ENCODE results near the gene LPAR3.

LPAR3 gene

DNA sequence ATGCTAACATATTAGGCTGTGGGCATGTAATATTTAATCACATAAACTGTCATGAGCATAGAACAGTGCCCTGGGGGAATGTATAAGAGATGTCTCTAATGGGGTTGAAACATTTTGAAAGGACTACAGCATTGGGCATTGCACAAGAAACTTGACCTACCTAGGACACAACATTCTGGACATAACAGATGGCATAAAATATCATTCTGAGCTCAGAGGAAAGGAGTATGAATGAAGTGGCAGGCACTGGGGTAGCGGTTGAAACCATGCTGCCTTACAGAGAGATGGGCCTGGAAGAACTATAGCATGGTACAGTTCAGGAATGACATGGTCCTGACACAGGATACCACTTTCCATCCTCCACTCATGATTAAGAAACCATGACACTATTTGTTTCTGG is 69.0 kb downstream of the LPAR3 start:
- no peak for DNase-seq

DNA sequence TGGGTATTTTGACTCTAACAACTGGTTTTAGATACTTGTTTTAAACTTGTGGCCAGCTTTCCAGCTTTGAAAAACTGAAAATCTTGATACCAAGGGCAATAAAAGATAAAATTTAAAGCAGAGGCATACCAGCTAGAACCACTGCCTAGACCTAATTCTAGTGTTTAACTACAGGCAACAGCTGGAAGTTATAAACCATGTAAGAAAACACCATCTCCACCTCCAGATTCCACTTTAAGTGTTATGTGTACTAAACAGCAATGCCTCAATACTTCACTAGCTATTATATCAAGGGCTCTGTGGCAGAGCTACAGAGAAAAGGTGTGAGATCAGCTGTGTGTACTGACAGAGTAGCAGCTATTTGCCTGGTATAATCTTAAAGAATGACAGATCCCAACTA is 69.5 kb downstream of the LPAR3 start:
- DNase-seq: no peak

DNA sequence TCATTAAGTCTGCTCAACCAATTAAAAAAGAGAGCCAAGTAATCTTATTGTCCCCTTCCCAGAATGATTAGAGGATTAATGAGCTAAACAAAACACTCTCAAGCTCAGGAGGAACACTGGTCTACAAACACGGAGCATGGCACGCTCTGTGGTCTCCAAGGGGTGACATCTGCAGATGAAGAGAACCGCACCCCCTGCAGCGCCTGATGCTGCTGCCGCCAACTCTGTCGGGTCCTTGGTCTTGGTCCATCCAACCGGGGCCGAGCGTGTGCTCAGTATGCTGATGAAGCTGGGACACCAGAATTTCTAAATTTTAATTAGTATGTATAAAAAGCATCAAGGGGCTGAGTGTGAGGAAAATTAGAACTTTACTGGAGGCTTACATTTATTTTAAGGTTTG is 82.7 kb downstream of the LPAR3 start:
- no peak for DNase-seq

- no peak for DNase-seq
These were observed 84.0 kb downstream of the LPAR3 start for GRCh38 chr1:84809023-84809422.

DNA sequence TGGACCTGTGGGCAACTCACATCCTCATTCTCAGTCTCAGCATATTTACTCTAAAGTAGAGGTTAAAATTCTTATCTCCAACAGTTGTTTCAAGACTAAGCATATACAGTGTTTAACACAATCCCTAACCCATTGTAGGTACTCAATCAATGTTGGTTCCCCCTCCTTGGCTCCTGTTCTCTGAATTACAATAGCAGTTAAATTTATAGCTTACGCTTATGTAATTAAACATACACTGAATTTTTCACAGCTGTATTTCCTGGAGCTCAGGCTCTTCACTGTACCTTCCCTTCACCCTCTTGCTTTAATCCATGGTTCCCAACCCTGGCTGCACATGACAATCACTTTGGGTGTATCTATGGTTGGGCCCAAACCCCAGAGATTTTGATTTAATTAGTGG is 89.4 kb downstream of the LPAR3 start:
- no peak for DNase-seq

- no peak for DNase-seq
These were observed 90.3 kb downstream of the LPAR3 start for GRCh38 chr1:84802567-84803232.

- no peak for DNase-seq
These were observed 92.6 kb downstream of the LPAR3 start for GRCh38 chr1:84800090-84801073.

- no peak for DNase-seq
These were observed 95.4 kb downstream of the LPAR3 start for GRCh38 chr1:84797603-84798002.

GRCh38 chr1:84795966-84796600 is 96.9 kb downstream of the LPAR3 start:
- no peak for DNase-seq

- DNase-seq: no peak
These were observed 97.8 kb downstream of the LPAR3 start for GRCh38 chr1:84795213-84795612.

GRCh38 chr1:84792421-84792820 is 100.6 kb downstream of the LPAR3 start:
- DNase-seq: no peak

DNA sequence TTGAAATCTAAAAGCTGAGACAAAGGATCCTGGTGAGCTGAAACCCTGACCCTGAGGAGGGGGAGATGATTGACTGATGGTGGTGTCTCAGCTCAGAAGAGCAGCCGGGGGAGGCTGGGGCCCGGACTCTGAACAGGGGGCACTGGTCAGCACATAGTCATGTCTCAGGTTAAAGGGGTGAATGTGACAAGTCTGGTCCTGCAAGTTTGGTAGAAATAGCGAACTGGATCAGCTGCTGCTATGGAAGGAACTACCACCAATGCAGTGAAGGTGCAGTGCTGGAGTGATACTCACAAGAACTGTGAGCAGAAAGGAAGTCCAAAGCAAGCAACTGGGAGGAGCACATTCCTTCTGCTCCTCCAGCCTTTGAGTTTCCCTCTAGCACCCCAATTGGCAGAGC is 104.0 kb downstream of the LPAR3 start:
- no peak for DNase-seq

GRCh38 chr1:84785271-84786036 is 107.6 kb downstream of the LPAR3 start:
- no peak for DNase-seq

DNA sequence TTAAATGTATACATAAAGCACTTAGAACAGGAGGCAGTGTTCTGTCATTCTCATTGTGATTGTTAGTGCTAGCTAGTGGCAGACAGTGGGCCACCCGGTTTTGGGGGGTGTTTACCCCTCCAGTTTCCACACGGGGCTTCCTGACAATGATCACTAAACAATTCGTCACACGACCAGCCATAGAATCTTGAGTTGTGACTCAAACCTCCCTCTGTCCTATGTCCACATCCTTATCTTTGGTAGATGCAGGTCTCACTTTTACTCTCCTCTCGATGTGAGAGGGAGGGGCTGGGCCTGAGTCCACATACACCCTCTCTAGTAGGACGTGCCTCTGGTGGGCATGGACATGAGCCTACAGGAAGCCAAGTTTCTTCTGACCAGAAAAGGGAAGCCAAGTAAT is 110.1 kb downstream of the LPAR3 start:
- no peak for DNase-seq

DNA sequence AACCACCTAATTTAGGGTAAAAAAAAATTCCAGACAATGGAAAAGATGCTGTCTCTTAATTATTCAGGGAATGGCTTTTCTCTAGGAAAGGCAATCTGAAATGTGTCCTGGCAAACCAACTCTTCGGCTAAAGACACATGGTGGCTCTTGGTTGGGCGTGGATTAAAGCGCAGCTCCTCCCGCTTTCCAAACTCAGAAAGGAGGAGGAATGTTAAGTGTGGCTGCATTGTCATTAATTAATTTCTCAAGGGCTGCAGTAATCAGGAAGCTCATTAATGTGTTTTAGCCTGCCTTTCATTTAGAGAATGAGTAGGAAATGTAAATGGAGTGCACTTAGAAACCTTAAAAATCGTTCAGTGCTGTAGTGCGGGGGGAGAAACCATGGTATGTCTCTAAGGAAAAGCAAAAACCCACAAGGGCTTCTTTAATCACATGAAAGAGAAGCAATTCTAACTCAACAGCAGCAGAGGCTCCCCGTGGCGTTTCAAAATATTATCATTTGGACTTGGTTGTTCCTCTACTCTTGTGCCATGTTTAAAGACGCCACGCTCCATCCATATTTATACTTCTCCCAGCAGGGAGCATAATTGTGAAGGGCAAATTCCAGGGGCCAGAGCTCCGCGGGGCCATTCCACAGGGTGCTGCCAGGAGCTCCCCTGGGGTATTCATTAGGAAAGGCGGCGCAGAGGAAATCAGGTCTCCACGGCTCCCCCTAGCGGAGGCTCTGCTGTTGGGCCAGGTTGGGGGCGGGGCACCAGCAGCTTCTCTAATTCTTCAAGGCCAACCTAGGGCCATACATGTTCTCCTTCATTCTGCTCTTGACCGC is 110.8 kb downstream of the LPAR3 start:
- DNase-seq: no peak

- DNase-seq: peak; percentile 53
These were observed 112.8 kb downstream of the LPAR3 start for GRCh38 chr1:84780000-84780716.

DNA sequence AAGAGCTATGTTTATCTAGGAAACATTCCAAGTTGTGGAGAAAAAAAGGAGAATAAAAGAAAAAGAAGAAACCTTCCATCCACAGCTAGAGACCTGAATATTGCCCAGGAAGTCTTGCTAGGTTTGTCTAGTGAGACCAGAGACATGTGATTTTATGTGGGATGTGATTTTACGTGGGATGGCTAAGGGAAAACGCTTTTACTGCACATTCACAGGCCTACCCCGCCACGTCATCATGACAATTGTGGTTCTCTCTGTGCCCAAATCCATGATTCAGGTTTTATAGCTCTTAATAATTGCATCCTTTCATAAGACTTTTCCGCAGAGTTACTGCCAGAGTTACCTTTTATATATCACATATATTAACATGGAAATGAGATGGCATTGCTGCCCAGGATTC is 116.4 kb downstream of the LPAR3 start:
- no peak for DNase-seq

GRCh38 chr1:84775535-84775920 is 117.5 kb downstream of the LPAR3 start:
- DNase-seq: no peak

DNA sequence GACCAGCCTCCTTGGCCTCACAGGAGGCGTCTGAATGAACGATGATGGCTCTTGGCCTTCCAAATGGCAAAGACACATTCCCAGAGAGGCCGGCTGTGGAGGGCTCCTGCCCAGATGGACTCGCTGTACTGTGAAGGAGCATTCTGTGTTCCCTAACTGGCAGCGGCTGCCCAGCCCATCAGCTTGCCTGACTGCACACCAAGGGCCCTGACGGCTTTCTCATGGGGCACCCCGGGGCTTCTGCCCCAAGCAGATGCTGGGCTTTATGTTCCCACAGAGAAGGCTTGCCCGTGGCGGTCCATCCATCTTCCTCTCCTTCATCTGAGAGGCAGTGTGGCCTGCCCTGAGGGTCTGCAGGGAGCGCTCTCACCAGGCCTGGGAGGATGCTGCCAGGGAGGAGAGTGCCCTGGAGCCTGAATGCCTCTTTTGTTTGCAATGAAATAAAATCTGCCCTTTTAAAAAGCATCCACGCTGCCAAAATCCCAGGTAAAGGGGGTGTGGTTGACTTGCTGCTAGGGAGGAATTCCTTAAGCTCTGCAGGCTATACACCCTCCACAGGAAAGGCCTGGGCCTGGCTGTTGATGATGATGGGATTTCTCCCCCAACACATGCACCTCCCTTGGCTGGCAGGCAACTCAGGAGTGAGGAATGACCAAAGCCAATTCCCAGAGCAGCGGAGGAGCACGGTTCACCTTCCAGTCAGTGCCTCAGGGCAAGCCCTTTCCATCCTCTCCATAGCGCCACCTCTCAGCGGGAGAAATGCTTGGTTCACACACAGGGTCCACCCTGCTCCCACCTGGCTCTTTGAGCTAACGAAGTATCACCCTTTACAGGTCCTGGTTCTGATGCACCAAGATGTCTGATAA is 118.1 kb downstream of the LPAR3 start:
- DNase-seq: no peak

- no peak for DNase-seq
These were observed 119.0 kb downstream of the LPAR3 start for GRCh38 chr1:84773933-84774497.
